ENCODE results near the gene PTPN11.
A peak's percentile ranks its signal among the peaks of the same experiment; 100 is the strongest.

PTPN11 gene

DNA sequence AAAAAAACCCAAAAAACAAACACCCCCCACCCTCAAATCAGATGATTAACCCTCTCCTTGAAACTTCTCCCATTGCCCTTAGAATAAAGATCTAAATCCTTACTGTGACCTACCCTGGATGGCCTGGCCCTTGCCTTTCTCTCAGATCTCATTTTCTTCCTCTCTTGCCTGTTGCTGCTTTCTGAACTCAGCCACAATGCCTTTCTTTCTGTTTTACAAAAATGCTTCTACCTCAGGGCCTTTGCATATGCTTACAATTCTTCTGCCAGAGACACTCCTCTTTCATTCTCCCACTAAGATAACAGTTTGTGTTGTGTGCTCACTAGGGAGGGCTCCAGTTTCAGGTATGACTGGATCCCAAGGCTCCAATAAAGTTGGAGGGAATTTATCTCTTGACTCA, 108.3 kb downstream of the PTPN11 start:
- Histone ChIP-seq H4K20me1 (ENCODE audit: insufficient read depth) (no peaks in the 10 kb centered on the region), H3K9ac (no peak overlapping the region), H3K4me3 (IDR thresholded peaks at IDR 0.05; ENCODE audit: insufficient read depth, low read depth, low read length) (no peak overlapping the region), H3K4me1 (ENCODE audit: low read depth, poor library complexity, severe bottlenecking) (peaks cover 28% of the 10 kb centered on the region), H3K79me2 (ENCODE audit: insufficient read depth, low read depth) (no peaks in the 10 kb centered on the region), H3K4me2 (no peak overlapping the region), H3K27me3 (ENCODE audit: insufficient read depth, low read depth) (no peaks in the 10 kb centered on the region), H2AFZ (ENCODE audit: low read depth) (no peak overlapping the region), H3K36me3 (ENCODE audit: insufficient read depth) (no peaks in the 10 kb centered on the region), H3K27ac (no peak overlapping the region)
- TF ChIP-seq, protein P1, sequence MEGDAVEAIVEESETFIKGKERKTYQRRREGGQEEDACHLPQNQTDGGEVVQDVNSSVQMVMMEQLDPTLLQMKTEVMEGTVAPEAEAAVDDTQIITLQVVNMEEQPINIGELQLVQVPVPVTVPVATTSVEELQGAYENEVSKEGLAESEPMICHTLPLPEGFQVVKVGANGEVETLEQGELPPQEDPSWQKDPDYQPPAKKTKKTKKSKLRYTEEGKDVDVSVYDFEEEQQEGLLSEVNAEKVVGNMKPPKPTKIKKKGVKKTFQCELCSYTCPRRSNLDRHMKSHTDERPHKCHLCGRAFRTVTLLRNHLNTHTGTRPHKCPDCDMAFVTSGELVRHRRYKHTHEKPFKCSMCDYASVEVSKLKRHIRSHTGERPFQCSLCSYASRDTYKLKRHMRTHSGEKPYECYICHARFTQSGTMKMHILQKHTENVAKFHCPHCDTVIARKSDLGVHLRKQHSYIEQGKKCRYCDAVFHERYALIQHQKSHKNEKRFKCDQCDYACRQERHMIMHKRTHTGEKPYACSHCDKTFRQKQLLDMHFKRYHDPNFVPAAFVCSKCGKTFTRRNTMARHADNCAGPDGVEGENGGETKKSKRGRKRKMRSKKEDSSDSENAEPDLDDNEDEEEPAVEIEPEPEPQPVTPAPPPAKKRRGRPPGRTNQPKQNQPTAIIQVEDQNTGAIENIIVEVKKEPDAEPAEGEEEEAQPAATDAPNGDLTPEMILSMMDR (conservative IDR thresholded peaks at IDR 0.05; ENCODE audit: low read depth, low read length): no peak

DNA sequence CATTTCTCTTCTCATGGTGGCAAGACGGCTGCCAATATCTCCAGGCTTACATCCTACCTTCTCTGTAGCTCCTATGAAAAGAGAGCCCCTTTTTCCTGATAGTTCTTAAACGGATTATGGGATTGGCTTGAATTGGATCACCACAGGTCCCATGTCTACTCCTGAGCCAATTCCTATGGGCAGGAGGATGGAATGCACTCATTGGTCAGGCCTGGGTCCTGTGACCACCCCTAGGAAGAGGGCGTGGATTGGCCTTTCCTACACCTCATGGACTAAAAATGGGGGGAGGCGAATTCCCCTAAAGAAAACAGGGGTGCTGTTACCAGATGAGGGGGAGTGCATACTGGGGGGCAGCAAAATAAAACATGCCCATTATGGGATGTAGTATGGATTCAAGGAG, 108.8 kb downstream of the PTPN11 start:
- Histone ChIP-seq H3K79me2 (ENCODE audit: insufficient read depth, low read depth) (no peaks in the 10 kb centered on the region), H3K27me3 (ENCODE audit: insufficient read depth, low read depth) (no peaks in the 10 kb centered on the region), H3K4me1 (ENCODE audit: low read depth, poor library complexity, severe bottlenecking) (peaks cover 28% of the 10 kb centered on the region), H3K36me3 (ENCODE audit: insufficient read depth) (no peaks in the 10 kb centered on the region), H2AFZ (ENCODE audit: low read depth) (no peak overlapping the region), H4K20me1 (ENCODE audit: insufficient read depth) (no peaks in the 10 kb centered on the region), H3K9ac (no peak overlapping the region), H3K4me3 (IDR thresholded peaks at IDR 0.05; ENCODE audit: insufficient read depth, low read depth, low read length) (no peak overlapping the region), H3K27ac (no peak overlapping the region), H3K4me2 (no peak overlapping the region)
- TF ChIP-seq, protein P1 (conservative IDR thresholded peaks at IDR 0.05; ENCODE audit: low read depth, low read length): no peak

DNA sequence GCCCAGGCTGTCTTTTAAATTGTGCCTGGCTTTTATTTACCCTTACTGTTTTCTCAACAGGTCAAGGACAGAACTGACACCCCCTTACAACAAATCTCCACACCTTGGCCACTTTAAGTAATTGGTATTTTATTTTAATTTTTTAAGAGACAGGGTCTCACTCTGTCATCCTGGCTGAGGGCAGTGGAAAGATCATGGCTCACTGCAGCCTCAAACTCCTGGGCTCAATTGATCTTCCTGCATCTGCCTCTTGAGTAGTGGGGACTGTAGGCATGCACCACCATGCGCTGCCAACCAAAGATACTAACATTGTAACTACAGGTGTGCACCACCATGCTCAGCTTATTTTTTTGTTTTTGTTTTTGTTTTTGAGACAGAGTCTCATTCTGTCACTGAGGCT, 109.8 kb downstream of the PTPN11 start:
- no peaks in the 10 kb centered on the region for H4K20me1 ChIP-seq (ENCODE audit: insufficient read depth)
- no peaks in the 10 kb centered on the region for H3K27me3 ChIP-seq (ENCODE audit: insufficient read depth, low read depth)
- H3K4me2 ChIP-seq: no peak overlapping the region
- H2AFZ ChIP-seq (ENCODE audit: low read depth): no peak overlapping the region
- H3K9ac ChIP-seq: no peak overlapping the region
- TF ChIP-seq, protein P1 (conservative IDR thresholded peaks at IDR 0.05; ENCODE audit: low read depth, low read length): no peak
- no peaks in the 10 kb centered on the region for H3K79me2 ChIP-seq (ENCODE audit: insufficient read depth, low read depth)
- peaks cover 28% of the 10 kb centered on the region for H3K4me1 ChIP-seq (ENCODE audit: low read depth, poor library complexity, severe bottlenecking)
- no peak overlapping the region for H3K27ac ChIP-seq
- no peaks in the 10 kb centered on the region for H3K36me3 ChIP-seq (ENCODE audit: insufficient read depth)
- no peak overlapping the region for H3K4me3 ChIP-seq (IDR thresholded peaks at IDR 0.05; ENCODE audit: insufficient read depth, low read depth, low read length)

DNA sequence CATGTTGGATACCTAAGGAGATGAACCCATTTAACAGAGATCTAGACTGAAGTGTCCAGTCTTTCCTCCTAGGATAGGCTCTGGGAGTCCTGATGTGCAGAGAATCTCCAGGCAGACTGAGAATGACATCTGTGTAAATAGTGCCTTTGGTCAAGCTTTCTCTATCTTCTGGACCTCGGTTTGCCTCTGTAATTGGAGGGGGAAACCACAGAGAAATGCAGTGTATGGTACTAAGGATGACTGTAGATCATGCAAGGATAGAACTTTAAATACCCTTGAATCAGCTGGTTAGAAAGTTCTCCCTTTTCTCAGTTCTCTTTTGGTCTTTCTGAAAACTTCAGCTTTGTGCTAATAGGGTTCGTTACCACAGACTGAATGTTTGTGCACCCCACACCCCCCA, 112.2 kb downstream of the PTPN11 start:
- no peaks in the 10 kb centered on the region for H4K20me1 ChIP-seq (ENCODE audit: insufficient read depth)
- H3K27ac ChIP-seq: no peak overlapping the region
- H3K27me3 ChIP-seq (ENCODE audit: insufficient read depth, low read depth): no peaks in the 10 kb centered on the region
- H3K79me2 ChIP-seq (ENCODE audit: insufficient read depth, low read depth): no peaks in the 10 kb centered on the region
- H3K36me3 ChIP-seq (ENCODE audit: insufficient read depth): no peaks in the 10 kb centered on the region
- TF ChIP-seq, protein P1 (conservative IDR thresholded peaks at IDR 0.05; ENCODE audit: low read depth, low read length): no peak
- H3K4me3 ChIP-seq (IDR thresholded peaks at IDR 0.05; ENCODE audit: insufficient read depth, low read depth, low read length): no peak overlapping the region
- H3K9ac ChIP-seq: no peak overlapping the region
- peaks cover 9% of the 10 kb centered on the region for H3K4me1 ChIP-seq (ENCODE audit: low read depth, poor library complexity, severe bottlenecking)
- no peak overlapping the region for H2AFZ ChIP-seq (ENCODE audit: low read depth)
- 0 out of 2 replicates have a peak overlapping the region, but pooled peaks have one; percentile 9 for H3K4me2 ChIP-seq
